Trophoblast cell (in vitro differentiated cells and primary cell): ENCODE measurements around the gene INO80.

Experiments
- DNase-seq, 2 donors: peaks; one replicate each; pipeline ENCODE4 v3.0.0-alpha.2; 2016
- H2AFZ ChIP-seq: 2 replicates; pipeline ENCODE4 v1.6.1; 2013; ENCODE audit warnings: low read length, moderate library complexity, mild to moderate bottlenecking; ENCODE audit not compliant: insufficient read depth, poor library complexity
- H2AK5ac ChIP-seq: 2 replicates; pipeline ENCODE4 v1.6.1; 2013; ENCODE audit warnings: mild to moderate bottlenecking, low read length
- H2BK120ac ChIP-seq: 2 replicates; pipeline ENCODE4 v1.6.1; 2013; ENCODE audit warnings: low read length, mild to moderate bottlenecking, moderate library complexity; ENCODE audit not compliant: insufficient read depth, poor library complexity
- H2BK12ac ChIP-seq: 2 replicates; pipeline ENCODE4 v1.6.1; 2013; ENCODE audit warnings: mild to moderate bottlenecking, low read length, moderate library complexity
- H2BK5ac ChIP-seq: 2 replicates; pipeline ENCODE4 v1.6.1; 2013; ENCODE audit warnings: low read length, low read depth, moderate library complexity, mild to moderate bottlenecking; ENCODE audit not compliant: poor library complexity
- H3K14ac ChIP-seq: 2 replicates; pipeline ENCODE4 v1.6.1; 2013; ENCODE audit warnings: mild to moderate bottlenecking, low read length
- H3K18ac ChIP-seq: 2 replicates; pipeline ENCODE4 v1.6.1; 2013; ENCODE audit warnings: mild to moderate bottlenecking, low read length
- H3K23ac ChIP-seq: 2 replicates; pipeline ENCODE4 v1.6.1; 2013; ENCODE audit warnings: low read length
- H3K27ac ChIP-seq: 2 replicates; pipeline ENCODE4 v1.5.1; 2013; ENCODE audit warnings: low read depth, mild to moderate bottlenecking, inconsistent platforms, low read length, moderate library complexity
- H3K27me3 ChIP-seq: 2 replicates; pipeline ENCODE4 v1.6.1; 2013; ENCODE audit warnings: inconsistent platforms, mild to moderate bottlenecking, low read length, moderate library complexity; ENCODE audit not compliant: insufficient read depth
- H3K36me3 ChIP-seq, 2 experiments: 1 replicate in 1 of 2; 2 replicates in 1 of 2; pipeline ENCODE4 v1.6.1; 2013; ENCODE audit warnings: low read length in 2 of 2, mild to moderate bottlenecking in 2 of 2, moderate library complexity in 1 of 2; ENCODE audit not compliant: insufficient read depth in 2 of 2, control insufficient read depth in 1 of 2
- H3K4ac ChIP-seq: 2 replicates; pipeline ENCODE4 v1.6.1; 2013; ENCODE audit warnings: low read depth, mild to moderate bottlenecking, low read length, moderate library complexity
- H3K4me1 ChIP-seq, 2 experiments: 1 replicate in 1 of 2; 2 replicates in 1 of 2; pipeline ENCODE4 v1.6.1; 2013; ENCODE audit warnings: low read length in 2 of 2, mild to moderate bottlenecking in 2 of 2, moderate library complexity in 1 of 2; ENCODE audit not compliant: insufficient read depth in 2 of 2, control insufficient read depth in 1 of 2
- H3K4me2 ChIP-seq: 2 replicates; pipeline ENCODE4 v1.6.1; 2013; ENCODE audit warnings: inconsistent platforms, mild to moderate bottlenecking, low read length, moderate library complexity
- H3K4me3 ChIP-seq: 2 replicates; pipeline ENCODE4 v1.5.1; 2013; ENCODE audit warnings: mild to moderate bottlenecking, low read depth, low read length, inconsistent platforms
- H3K79me1 ChIP-seq: one replicate; pipeline ENCODE4 v1.6.1; 2013; ENCODE audit warnings: low read length
- H3K79me2 ChIP-seq: 2 replicates; pipeline ENCODE4 v1.6.1; 2013; ENCODE audit warnings: low read length, mild to moderate bottlenecking; ENCODE audit not compliant: control insufficient read depth, insufficient read depth, poor library complexity
- H3K9ac ChIP-seq: 2 replicates; pipeline ENCODE4 v1.6.1; 2013; ENCODE audit warnings: mild to moderate bottlenecking, low read length
- H3K9me3 ChIP-seq: 2 replicates; pipeline ENCODE4 v1.6.1; 2013; ENCODE audit warnings: low read depth, mild to moderate bottlenecking, control low read depth, inconsistent platforms, low read length; ENCODE audit not compliant: insufficient read depth
- H4K12ac ChIP-seq: 2 replicates; pipeline ENCODE4 v1.6.1; 2013; ENCODE audit warnings: low read depth, mild to moderate bottlenecking, low read length, moderate library complexity
- H4K8ac ChIP-seq: 2 replicates; pipeline ENCODE4 v1.6.1; 2013; ENCODE audit warnings: low read depth, mild to moderate bottlenecking, low read length, moderate library complexity
- H4K91ac ChIP-seq: one replicate; pipeline ENCODE4 v1.6.1; 2013; ENCODE audit warnings: low read depth, mild to moderate bottlenecking, low read length, moderate library complexity
- WGBS: extraction: QIAGEN DNeasy Blood & Tissue Kit; methylation state at CpG from one replicate; pipeline ENCODE4 v1.1.7; 2013; ENCODE audit warnings: missing lambda C conversion rate; ENCODE audit not compliant: insufficient read length, insufficient coverage; ENCODE audit errors: extremely low coverage; 5-methylcytosine and 5-hydroxymethylcytosine counted together

The INO80 gene

DNA sequence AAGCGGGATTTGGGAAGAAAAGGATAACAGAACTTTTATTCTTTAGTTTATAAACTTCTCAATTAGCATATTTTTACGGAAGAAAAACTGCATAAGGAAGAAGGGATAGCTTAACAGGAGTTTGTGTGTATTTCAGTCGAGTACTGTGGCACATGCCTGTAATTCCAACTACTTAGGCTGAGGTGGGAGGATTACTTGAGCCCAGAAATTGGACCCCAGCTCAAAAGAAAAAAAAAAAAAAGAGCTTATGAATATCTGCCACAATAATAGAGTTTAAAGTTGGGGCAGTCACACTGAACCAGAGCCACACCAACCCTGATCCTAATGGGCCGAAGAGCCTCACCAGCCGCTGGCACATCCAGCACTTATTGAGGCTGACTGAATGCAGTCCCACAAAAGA, 131.7 kb downstream of the INO80 start:
- Histone ChIP-seq H2BK12ac (no peak overlapping the region), H3K4me1 (no peaks in the 10 kb centered on the region), H3K27me3 (no peaks in the 10 kb centered on the region), H3K9me3 (no peaks in the 10 kb centered on the region), H3K79me2 (no peaks in the 10 kb centered on the region), H3K23ac (no peak overlapping the region), H3K27ac (no peak overlapping the region), H2BK120ac (no peak overlapping the region), H3K79me1 (no peaks in the 10 kb centered on the region), H2AK5ac (no peak overlapping the region), H2AFZ (no peak overlapping the region), H4K12ac (no peak overlapping the region), H3K4ac (no peak overlapping the region), H3K9ac (no peak overlapping the region), H3K4me2 (no peak overlapping the region), H4K91ac (no peak overlapping the region), H4K8ac (no peak overlapping the region), H3K14ac (no peak overlapping the region), H2BK5ac (no peak overlapping the region), H3K18ac (no peak overlapping the region), H3K36me3 (peaks cover 47 to 68% of the 10 kb centered on the region in 2 experiments), H3K4me3 (no peak overlapping the region)
- no peak for DNase-seq
- no CpG with 5 or more reads among the region's 5 CpGs for WGBS

DNA sequence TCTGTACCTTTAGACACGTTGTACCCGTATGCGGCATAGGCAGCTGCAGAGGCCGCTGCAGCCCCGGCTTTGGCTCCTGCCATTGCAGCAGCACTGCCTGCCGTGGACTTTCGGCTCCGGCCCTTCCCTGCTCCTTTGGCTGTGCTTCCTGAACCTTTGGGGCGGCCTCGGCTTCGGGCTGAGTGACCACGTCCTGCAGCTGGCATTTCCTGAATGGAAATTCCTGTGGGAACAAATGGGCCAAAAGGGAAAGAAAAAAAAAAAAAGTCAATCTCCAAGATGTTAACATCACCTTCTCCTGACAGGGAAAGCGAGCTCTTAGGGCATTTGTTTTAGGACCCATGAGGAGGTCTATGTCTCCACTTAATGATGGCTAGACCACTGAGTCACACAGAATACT, 133.2 kb downstream of the INO80 start:
- H3K4ac ChIP-seq = no peak overlapping the region
- H4K91ac ChIP-seq = no peak overlapping the region
- H3K27ac ChIP-seq = no peak overlapping the region
- no peaks in the 10 kb centered on the region for H3K79me1 ChIP-seq
- H3K14ac ChIP-seq = no peak overlapping the region
- no peaks in the 10 kb centered on the region for H3K4me1 ChIP-seq
- peaks cover 56 to 77% of the 10 kb centered on the region in 2 experiments for H3K36me3 ChIP-seq
- H3K18ac ChIP-seq = no peak overlapping the region
- no CpG with 5 or more reads among the region's 13 CpGs for WGBS
- no peaks in the 10 kb centered on the region for H3K79me2 ChIP-seq
- no peak for DNase-seq
- H3K9me3 ChIP-seq = no peaks in the 10 kb centered on the region
- H2AK5ac ChIP-seq = no peak overlapping the region
- no peak overlapping the region for H4K8ac ChIP-seq
- H4K12ac ChIP-seq = no peak overlapping the region
- no peak overlapping the region for H3K9ac ChIP-seq
- no peak overlapping the region for H2BK12ac ChIP-seq
- H3K23ac ChIP-seq = no peak overlapping the region
- H3K4me2 ChIP-seq = no peak overlapping the region
- H3K4me3 ChIP-seq = no peak overlapping the region
- H2BK120ac ChIP-seq = no peak overlapping the region
- H2AFZ ChIP-seq = no peak overlapping the region
- no peaks in the 10 kb centered on the region for H3K27me3 ChIP-seq
- H2BK5ac ChIP-seq = no peak overlapping the region

DNA sequence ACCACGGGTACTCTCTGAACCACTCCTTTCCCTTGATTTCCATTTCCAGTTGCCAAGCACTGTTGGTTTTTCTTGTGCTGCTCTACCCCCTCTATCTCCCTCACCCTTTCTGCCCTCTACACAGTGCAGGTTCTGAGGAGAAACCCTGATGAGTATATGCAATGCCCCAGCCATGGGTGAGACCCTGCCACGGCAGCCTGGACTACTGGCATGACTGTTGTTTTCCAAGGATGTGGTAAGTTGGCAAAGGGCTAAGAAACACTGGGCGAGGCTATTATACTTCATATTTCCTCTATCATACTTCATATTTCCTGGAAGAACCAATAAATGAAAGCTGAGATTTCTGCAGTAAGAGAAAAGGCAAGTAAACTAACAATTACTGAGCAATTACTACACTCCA, 134.9 kb downstream of the INO80 start:
- Histone ChIP-seq H4K8ac (no peak overlapping the region), H3K4me1 (no peaks in the 10 kb centered on the region), H3K4me2 (no peak overlapping the region), H3K23ac (no peak overlapping the region), H3K79me2 (no peaks in the 10 kb centered on the region), H4K91ac (no peak overlapping the region), H3K4me3 (no peak overlapping the region), H3K9me3 (no peaks in the 10 kb centered on the region), H3K9ac (no peak overlapping the region), H2AFZ (no peak overlapping the region), H3K79me1 (no peaks in the 10 kb centered on the region), H3K36me3 (peaks cover 59 to 78% of the 10 kb centered on the region in 2 experiments), H4K12ac (no peak overlapping the region), H2BK120ac (no peak overlapping the region), H3K18ac (no peak overlapping the region), H2AK5ac (no peak overlapping the region), H3K14ac (no peak overlapping the region), H2BK12ac (no peak overlapping the region), H2BK5ac (no peak overlapping the region), H3K27ac (no peak overlapping the region), H3K27me3 (no peaks in the 10 kb centered on the region), H3K4ac (no peak overlapping the region)
- DNase-seq = no peak
- no CpG with 5 or more reads among the region's 3 CpGs for WGBS

DNA sequence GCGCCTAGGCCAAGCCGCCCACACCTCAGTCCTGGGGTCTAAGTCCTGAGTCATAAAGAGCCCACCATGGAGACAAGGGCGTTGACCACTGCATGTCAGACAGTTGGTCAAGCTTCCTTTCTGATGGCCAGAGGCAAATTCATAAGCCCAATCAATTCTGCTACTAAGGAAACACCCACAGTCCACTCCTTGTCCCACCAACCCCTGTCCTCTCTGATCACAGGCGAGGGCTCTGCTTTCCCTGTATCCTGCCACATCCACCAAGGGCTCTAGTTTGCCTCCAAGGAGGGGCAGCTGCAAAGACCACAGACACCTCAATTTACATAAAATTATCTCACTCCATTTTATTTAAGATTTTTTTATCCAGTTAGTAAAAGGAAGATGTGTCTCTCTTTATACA, 137.5 kb downstream of the INO80 start:
- no peak for DNase-seq

More for the DNA sequence above, 137.5 kb downstream of the INO80 start:
- no peak overlapping the region for H4K12ac ChIP-seq
- H2BK120ac ChIP-seq = no peak overlapping the region
- no peak overlapping the region for H3K4me2 ChIP-seq
- no peak overlapping the region for H3K23ac ChIP-seq
- no peak overlapping the region for H3K4ac ChIP-seq
- H3K36me3 ChIP-seq = peaks cover 46 to 63% of the 10 kb centered on the region in 2 experiments
- H3K14ac ChIP-seq = no peak overlapping the region
- no peaks in the 10 kb centered on the region for H3K4me1 ChIP-seq
- H2AK5ac ChIP-seq = no peak overlapping the region
- no peak overlapping the region for H2AFZ ChIP-seq
- no peaks in the 10 kb centered on the region for H3K79me2 ChIP-seq
- H4K8ac ChIP-seq = no peak overlapping the region
- H2BK5ac ChIP-seq = no peak overlapping the region
- H2BK12ac ChIP-seq = no peak overlapping the region
- no peak overlapping the region for H3K4me3 ChIP-seq
- peaks cover 2% of the 10 kb centered on the region for H3K9me3 ChIP-seq
- H3K9ac ChIP-seq = no peak overlapping the region
- H3K79me1 ChIP-seq = no peaks in the 10 kb centered on the region
- no peaks in the 10 kb centered on the region for H3K27me3 ChIP-seq
- no peak overlapping the region for H3K27ac ChIP-seq
- no peak overlapping the region for H3K18ac ChIP-seq
- WGBS = no CpG with 5 or more reads among the region's 4 CpGs
- no peak overlapping the region for H4K91ac ChIP-seq
